Measurements from ENCODE around the gene SNX21. TPM values are rescaled to one million over a fixed set of nuclear protein-coding genes. Genes with fewer than 3 reads are reported as not detected.

Gene SNX21
- total RNA-seq, 4 donors from 2014 or later = 56.5 to 145 (median 63.2) TPM

DNA sequence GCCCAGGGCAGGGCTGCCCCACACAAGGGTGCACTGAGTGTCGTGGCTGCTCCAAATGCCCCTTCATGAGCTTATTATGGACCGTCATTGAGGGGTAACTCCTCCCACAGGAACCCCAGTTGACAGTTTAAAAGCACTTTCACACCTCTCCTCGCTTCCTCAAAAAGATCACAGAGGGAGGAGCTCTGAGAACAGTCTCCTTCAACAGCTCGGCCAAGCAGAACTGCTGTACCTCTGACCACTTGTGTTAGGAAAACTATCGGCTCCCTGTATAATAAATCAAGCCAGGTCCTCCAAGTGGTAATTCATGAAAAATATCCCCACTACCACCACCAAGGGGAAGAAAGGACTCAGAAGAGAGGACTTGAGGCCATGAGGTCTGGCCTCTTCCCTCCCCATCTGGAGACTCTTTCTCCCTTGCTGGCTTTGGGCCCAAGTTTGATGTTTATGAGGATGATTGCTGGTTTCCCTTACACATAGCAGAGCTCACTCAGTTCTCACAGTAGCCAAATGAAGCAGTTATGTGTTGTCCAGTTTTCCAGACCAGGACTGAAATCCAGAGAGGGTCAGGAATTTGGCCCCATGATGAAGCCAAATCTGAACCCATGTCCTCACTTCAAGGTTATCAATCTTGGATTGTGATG lies 8.7 kb downstream of the SNX21 start:
- no peaks in the 10 kb centered on the region for H3K9me3 ChIP-seq
- peak overlapping the region; percentile 58 to 69 for H3K27ac ChIP-seq
- H3K4me3 ChIP-seq = no peak overlapping the region
- no peaks in the 10 kb centered on the region for H3K27me3 ChIP-seq
- no peaks in the 10 kb centered on the region for H3K36me3 ChIP-seq
- H3K4me1 ChIP-seq = peaks cover 0 to 8% of the 10 kb centered on the region in 2 donors
- intact Hi-C loops (cut with DNase I; ENCODE audit: low total_unique reads) = no loop called here
- DNase-seq = peak in 1 of 2 donors; percentile 76
- no peak for TF ChIP-seq POLR2A (IDR thresholded peaks at IDR 0.05)
- TF ChIP-seq, protein P1, sequence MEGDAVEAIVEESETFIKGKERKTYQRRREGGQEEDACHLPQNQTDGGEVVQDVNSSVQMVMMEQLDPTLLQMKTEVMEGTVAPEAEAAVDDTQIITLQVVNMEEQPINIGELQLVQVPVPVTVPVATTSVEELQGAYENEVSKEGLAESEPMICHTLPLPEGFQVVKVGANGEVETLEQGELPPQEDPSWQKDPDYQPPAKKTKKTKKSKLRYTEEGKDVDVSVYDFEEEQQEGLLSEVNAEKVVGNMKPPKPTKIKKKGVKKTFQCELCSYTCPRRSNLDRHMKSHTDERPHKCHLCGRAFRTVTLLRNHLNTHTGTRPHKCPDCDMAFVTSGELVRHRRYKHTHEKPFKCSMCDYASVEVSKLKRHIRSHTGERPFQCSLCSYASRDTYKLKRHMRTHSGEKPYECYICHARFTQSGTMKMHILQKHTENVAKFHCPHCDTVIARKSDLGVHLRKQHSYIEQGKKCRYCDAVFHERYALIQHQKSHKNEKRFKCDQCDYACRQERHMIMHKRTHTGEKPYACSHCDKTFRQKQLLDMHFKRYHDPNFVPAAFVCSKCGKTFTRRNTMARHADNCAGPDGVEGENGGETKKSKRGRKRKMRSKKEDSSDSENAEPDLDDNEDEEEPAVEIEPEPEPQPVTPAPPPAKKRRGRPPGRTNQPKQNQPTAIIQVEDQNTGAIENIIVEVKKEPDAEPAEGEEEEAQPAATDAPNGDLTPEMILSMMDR (IDR thresholded peaks at IDR 0.05) = no peak

- H3K4me1 ChIP-seq = peaks cover 0 to 8% of the 10 kb centered on the region in 2 donors
- DNase-seq = no peak
Observed at GRCh38 chr20:45843506-45843905, 9.9 kb downstream of the SNX21 start.

GRCh38 chr20:45845452-45845851 lies 11.9 kb downstream of the SNX21 start:
- no peak for DNase-seq
- intact Hi-C loops (cut with DNase I; ENCODE audit: low total_unique reads) = no loop called here
- Histone ChIP-seq H3K9me3 (no peaks in the 10 kb centered on the region), H3K27me3 (no peaks in the 10 kb centered on the region), H3K4me3 (no peak overlapping the region), H3K27ac (no peak overlapping the region), H3K36me3 (no peaks in the 10 kb centered on the region), H3K4me1 (peaks cover 0 to 8% of the 10 kb centered on the region in 2 donors)
- TF ChIP-seq POLR2A (IDR thresholded peaks at IDR 0.05) = no peak
- TF ChIP-seq, protein P1 (IDR thresholded peaks at IDR 0.05) = no peak

More at GRCh38 chr20:45843506-45843905, 9.9 kb downstream of the SNX21 start:
- TF ChIP-seq POLR2A (IDR thresholded peaks at IDR 0.05) = no peak
- TF ChIP-seq, protein P1 (IDR thresholded peaks at IDR 0.05) = no peak
- no peaks in the 10 kb centered on the region for H3K9me3 ChIP-seq
- intact Hi-C loops (cut with DNase I; ENCODE audit: low total_unique reads) = no loop called here
- no peak overlapping the region for H3K4me3 ChIP-seq
- no peaks in the 10 kb centered on the region for H3K27me3 ChIP-seq
- no peaks in the 10 kb centered on the region for H3K36me3 ChIP-seq
- H3K27ac ChIP-seq = peak overlapping the region; percentile 58 to 69

- no peak for TF ChIP-seq POLR2A (IDR thresholded peaks at IDR 0.05)
- Histone ChIP-seq H3K9me3 (no peaks in the 10 kb centered on the region), H3K4me3 (no peak overlapping the region), H3K4me1 (peaks cover 0 to 3% of the 10 kb centered on the region in 2 donors), H3K36me3 (no peaks in the 10 kb centered on the region), H3K27me3 (no peaks in the 10 kb centered on the region), H3K27ac (no peak overlapping the region)
- intact Hi-C loops (cut with DNase I; ENCODE audit: low total_unique reads) = no loop called here
- DNase-seq = no peak
Observed at GRCh38 chr20:45848421-45848820, 14.8 kb downstream of the SNX21 start.

GRCh38 chr20:45848969-45849582 lies 15.5 kb downstream of the SNX21 start:
- intact Hi-C loops (cut with DNase I; ENCODE audit: low total_unique reads) = no loop called here
- no peaks in the 10 kb centered on the region for H3K4me1 ChIP-seq
- H3K4me3 ChIP-seq = no peak overlapping the region
- DNase-seq = no peak
- no peaks in the 10 kb centered on the region for H3K36me3 ChIP-seq
- H3K9me3 ChIP-seq = no peaks in the 10 kb centered on the region
- TF ChIP-seq, protein P1 (IDR thresholded peaks at IDR 0.05) = no peak
- no peaks in the 10 kb centered on the region for H3K27me3 ChIP-seq
- no peak overlapping the region for H3K27ac ChIP-seq

Data from uterus (tissue), 4 donors.